Stimulated activated CD8-positive, alpha-beta memory T cell treated with anti-CD3 and anti-CD28 coated beads, Interleukin-7, amount 100 ng/mL, for 48 hours (primary cell): Measurements from ENCODE around the gene STK32B.

ENCODE experiments used
- DNase-seq, 2 donors: peaks; one replicate each; pipeline ENCODE4 v3.0.0-alpha.2; 2020; ENCODE audit warnings: low read depth in 1 of 2; ENCODE audit errors: extremely low read depth in 1 of 2

Gene STK32B

GRCh38 chr4:5383191-5383980 is 332.1 kb downstream of the STK32B start:
- DNase-seq, result no peak

- no peak for DNase-seq
These were observed 334.5 kb downstream of the STK32B start for GRCh38 chr4:5385741-5386311.

GRCh38 chr4:5386921-5387320 is 335.6 kb downstream of the STK32B start:
- no peak for DNase-seq

GRCh38 chr4:5387457-5387856 is 336.2 kb downstream of the STK32B start:
- DNase-seq, result no peak

- no peak for DNase-seq
These were observed 338.6 kb downstream of the STK32B start for GRCh38 chr4:5389756-5390310.

- DNase-seq, result no peak
These were observed 340.2 kb downstream of the STK32B start for GRCh38 chr4:5391492-5391891.

GRCh38 chr4:5393911-5394513 is 342.7 kb downstream of the STK32B start:
- no peak for DNase-seq

- no peak for DNase-seq
These were observed 344.5 kb downstream of the STK32B start for GRCh38 chr4:5395781-5396180.

GRCh38 chr4:5398056-5398455 is 346.8 kb downstream of the STK32B start:
- DNase-seq, result no peak

GRCh38 chr4:5399124-5399523 is 347.8 kb downstream of the STK32B start:
- no peak for DNase-seq

- no peak for DNase-seq
These were observed 348.6 kb downstream of the STK32B start for GRCh38 chr4:5399790-5400421.

- DNase-seq, result no peak
These were observed 352.6 kb downstream of the STK32B start for GRCh38 chr4:5403746-5404497.

GRCh38 chr4:5409237-5409636 is 358.0 kb downstream of the STK32B start:
- DNase-seq, result no peak

- no peak for DNase-seq
These were observed 358.8 kb downstream of the STK32B start for GRCh38 chr4:5409972-5410618.

GRCh38 chr4:5412296-5412695 is 361.0 kb downstream of the STK32B start:
- DNase-seq, result no peak

- DNase-seq, result no peak
These were observed 361.5 kb downstream of the STK32B start for GRCh38 chr4:5412751-5413150.

- no peak for DNase-seq
These were observed 365.4 kb downstream of the STK32B start for GRCh38 chr4:5416637-5417036.

GRCh38 chr4:5420266-5420665 is 369.0 kb downstream of the STK32B start:
- no peak for DNase-seq

- DNase-seq, result no peak
These were observed 370.1 kb downstream of the STK32B start for GRCh38 chr4:5421416-5421815.

- no peak for DNase-seq
These were observed 370.9 kb downstream of the STK32B start for GRCh38 chr4:5422195-5422594.
